NCI-H2196 treated with DMSO at 0.1 percent for 48 hours (cell line): Measurements from ENCODE around the gene CD34.

Source experiments
- DNase-seq: peaks from one replicate; lab custom pipeline; 2025; ENCODE audit not compliant: unreplicated experiment; lab: John Stamatoyannopoulos, UW

CD34 gene

GRCh38 chr1:207836591-207837347 is 74.2 kb downstream of the CD34 start:
- DNase-seq = no peak

- no peak for DNase-seq
Measured at GRCh38 chr1:207835958-207836357, 75.0 kb downstream of the CD34 start.

GRCh38 chr1:207833956-207834660 is 76.8 kb downstream of the CD34 start:
- DNase-seq = no peak

- no peak for DNase-seq
Measured at GRCh38 chr1:207833381-207833780, 77.5 kb downstream of the CD34 start.

- no peak for DNase-seq
Measured at GRCh38 chr1:207832796-207833195, 78.1 kb downstream of the CD34 start.

- DNase-seq = no peak
Measured at GRCh38 chr1:207831517-207832327, 79.2 kb downstream of the CD34 start.
